Thyroid gland (tissue), 4 donors: Measurements from ENCODE around the gene IKZF5.

Experiments used
- CTCF ChIP-seq, 6 experiments: fragments of 200-600 bp in 3 of 6; fragments of 450-650 bp in 3 of 6; sonication (generic) in 3 of 6; IDR thresholded peaks; one replicate each; pipeline ENCODE4 v1.5.1; 2016 to 2019; ENCODE audit warnings: antibody characterized with exemption in 6 of 6, mild to moderate bottlenecking in 2 of 6, inconsistent platforms in 1 of 6, moderate library complexity in 1 of 6
- POLR2A ChIP-seq, 2 donors: fragments of 450-650 bp; IDR thresholded peaks; one replicate each; pipeline ENCODE4 v1.6.1; 2017; ENCODE audit warnings: antibody characterized with exemption in 2 of 2, mild to moderate bottlenecking in 2 of 2, moderate library complexity in 1 of 2

DNA sequence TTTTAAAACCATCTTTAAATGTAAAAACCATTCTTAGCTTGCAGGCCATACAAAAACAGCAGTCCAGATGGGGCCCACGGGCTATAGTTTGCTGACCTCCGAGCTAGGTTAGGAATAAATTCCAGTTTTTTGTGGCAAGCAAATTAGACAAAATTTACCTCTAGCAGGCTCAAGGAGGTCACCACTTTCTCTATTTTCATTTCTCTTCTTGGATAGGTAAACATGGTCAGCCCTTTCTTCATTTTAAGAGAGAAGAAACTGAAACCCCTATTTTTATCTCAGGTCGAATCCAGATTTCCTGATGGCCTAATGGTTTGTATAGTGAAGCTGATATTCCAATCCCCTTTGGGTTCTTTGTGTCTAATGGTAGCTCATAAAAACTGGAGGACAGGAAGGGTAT, 10.7 kb downstream of the IKZF5 start:
- no peak for TF ChIP-seq CTCF (IDR thresholded peaks at IDR 0.05)
- no peak for TF ChIP-seq POLR2A (IDR thresholded peaks at IDR 0.05)
